ENCODE measurements around the gene PLCB2.

DNA sequence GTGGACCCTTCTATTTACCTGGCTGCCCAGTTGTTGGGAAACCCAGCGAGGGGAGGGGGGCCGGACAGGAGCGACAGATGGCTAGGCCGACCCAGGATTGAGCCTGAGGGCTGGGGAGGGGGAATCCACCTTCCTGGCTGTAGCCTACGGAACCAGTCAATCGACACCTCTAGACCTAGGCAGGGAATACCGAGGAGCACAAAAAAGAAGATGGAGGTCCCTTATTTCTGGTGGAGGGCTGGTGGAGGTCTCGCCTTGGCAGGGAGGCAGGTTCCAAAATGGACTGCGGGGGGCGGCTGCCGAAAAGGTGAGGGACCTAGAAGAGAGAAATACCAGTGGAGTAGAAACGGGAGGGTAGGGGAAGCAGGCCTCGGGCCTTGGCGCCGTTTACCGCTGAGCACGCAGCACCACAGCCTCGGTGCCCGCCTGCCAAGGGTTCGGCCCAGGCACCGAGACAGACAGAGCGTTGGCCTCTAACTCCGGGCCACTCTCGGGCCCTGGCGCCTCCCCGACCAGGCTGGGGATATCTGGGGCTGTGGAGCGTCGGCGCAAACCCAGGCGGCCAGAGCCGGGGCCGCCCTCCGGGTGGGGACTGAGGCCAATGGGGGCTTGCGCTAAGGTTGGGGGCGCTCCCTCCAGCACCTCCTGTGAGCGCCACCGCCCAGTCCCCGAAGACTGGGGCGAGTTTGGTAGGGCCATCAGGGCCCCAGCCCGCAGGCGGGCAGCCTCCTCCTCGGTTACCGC is 26.5 kb downstream of the PLCB2 start:
- TF ChIP-seq CTCF (IDR thresholded peaks at IDR 0.05) = no peak
- TF ChIP-seq ZFX (IDR thresholded peaks at IDR 0.05; ENCODE audit: borderline replicate concordance) = no peak
